ENCODE data around the gene NRARP. TPM values are rescaled to one million over a fixed set of nuclear protein-coding genes. Genes with fewer than 3 reads are reported as not detected.

Gene NRARP
- total and polyA plus RNA-seq, 2 of the 8 experiments (the other 6 are each of a cell fraction or from before 2014, with no cell fraction given), result 32.5 to 37.2 TPM

- Histone ChIP-seq H4K8ac (ENCODE audit: extremely low read depth, insufficient read depth, low read length) (peak overlapping the region; percentile 58), H3K27me3 (replicated peaks in 1 of 4; ENCODE audit: control insufficient read depth in 3 of 4, extremely low read depth in 1 of 4, insufficient read depth in 3 of 4, low read length in 3 of 4) (peaks cover 0 to 7% (median 0%) of the 10 kb centered on the region in 4 experiments; a peak in 2 of 7 replicates), H3K79me2 (ENCODE audit: control insufficient read depth in 1 of 2, insufficient read depth in 2 of 2, low read length in 2 of 2) (peaks cover 0 to 13% of the 10 kb centered on the region in 2 experiments; a peak in 2 of 4 replicates), H3K23ac (ENCODE audit: insufficient read length) (no peak overlapping the region), H3K9ac (replicated peaks in 1 of 4; ENCODE audit: extremely low read depth in 1 of 4, low read depth in 3 of 4, low read length in 3 of 4) (peak overlapping the region; percentile 0 to 75 (median 62)), H3K27ac (ENCODE audit: low read depth, low read length) (peak overlapping the region; percentile 83; the same call in 1 of the 2 replicates), H2BK15ac (ENCODE audit: low read length) (no peak overlapping the region), H3K4me1 (replicated peaks in 1 of 4; ENCODE audit: control insufficient read depth in 3 of 4, insufficient read depth in 4 of 4, low read length in 3 of 4) (peaks cover 0 to 21% (median 16%) of the 10 kb centered on the region in 4 experiments; a peak in 5 of 7 replicates), H4K20me1 (replicated peaks in 1 of 2; ENCODE audit: control insufficient read depth in 1 of 2, insufficient read depth in 2 of 2, low read length in 2 of 2) (peaks cover 0 to 4% of the 10 kb centered on the region in 2 experiments), H2BK5ac (ENCODE audit: low read depth, low read length) (no peak overlapping the region), H3K36me3 (ENCODE audit: control insufficient read depth in 2 of 4, insufficient read depth in 4 of 4, low read length in 3 of 4) (peaks cover 3 to 17% (median 12%) of the 10 kb centered on the region in 4 experiments; a peak in 6 of 8 replicates), H4K5ac (ENCODE audit: insufficient read length, low read depth, low read length) (no peak overlapping the region), H2AK5ac (ENCODE audit: low read depth, low read length) (no peak overlapping the region), H3K79me1 (ENCODE audit: low read depth, low read length) (peaks cover 9% of the 10 kb centered on the region), H4K91ac (replicated peaks; ENCODE audit: insufficient read length, low read length) (no peak overlapping the region), H2AFZ (ENCODE audit: low read length) (no peak overlapping the region), H3K23me2 (ENCODE audit: low read depth, low read length) (peaks cover 14% of the 10 kb centered on the region; the same call in 1 of the 2 replicates), H3K56ac (replicated peaks; ENCODE audit: insufficient read length, low read depth, low read length) (no peak overlapping the region), H3K14ac (ENCODE audit: insufficient read length) (no peak overlapping the region), H3K4me3 (ENCODE audit: extremely low read depth in 1 of 4, insufficient read depth in 2 of 4, low read depth in 3 of 4, low read length in 4 of 4) (peak overlapping the region; percentile 52 to 100 (median 82)), H3K18ac (ENCODE audit: extremely low read depth, low read length) (no peak overlapping the region), H2BK12ac (ENCODE audit: low read depth, low read length) (no peak overlapping the region), H3K4ac (replicated peaks; ENCODE audit: insufficient read length, low read depth, low read length) (no peak overlapping the region), H3K4me2 (ENCODE audit: insufficient read depth in 1 of 2, low read depth in 2 of 2, low read length in 2 of 2) (peak overlapping the region; percentile 80 to 92), H3K9me3 (ENCODE audit: insufficient read depth in 2 of 2, low read depth in 1 of 2, low read length in 1 of 2) (no peaks in the 10 kb centered on the region), H2BK120ac (replicated peaks; ENCODE audit: low read depth, low read length) (no peak overlapping the region), H2BK20ac (ENCODE audit: low read length) (no peak overlapping the region)
- ChIA-PET POLR2A (ENCODE audit: partially characterized antibody) (interaction anchor here (1.3 to 69.9 kb wide), 5 partner anchors 1 to 47 kb away, joined by 3 to 1462 read pairs (median 5); partner anchors contain the start of genes CYSRT1, NDOR1, NELFB and RNF208), CTCF (ENCODE audit: partially characterized antibody) (interaction anchor here (0.6 to 4.7 kb wide), 18 partner anchors 8 to 229 kb away, joined by 3 to 28 read pairs (median 4); partner anchors contain the start of genes ABCA2, RNF224 and TOR4A)
- DNase-seq (ENCODE audit: low read depth in 1 of 2, low spot score in 2 of 2) (no peak), FAIRE-seq (no peak)
- 11% methylated on average over 33 of the region's 51 CpGs; no CpG with 5 or more reads in 1 of the 2 experiments for WGBS, 2 experiments (ENCODE audit: extremely low coverage in 1 of 2, insufficient coverage in 1 of 2, insufficient read length in 1 of 2, insufficient replicate concordance in 2 of 2, low coverage in 1 of 2, low lambda C conversion rate in 2 of 2, missing lambda C conversion rate in 1 of 2)
- TF ChIP-seq KDM4A (IDR thresholded peaks at IDR 0.05; ENCODE audit: low read depth, low read length, severe bottlenecking) (peak; percentile 84), YY1 (IDR thresholded peaks at IDR 0.05; ENCODE audit: low read depth, low read length) (0 out of 2 replicates have a peak, but pooled peaks have one; percentile 66), KDM5A (IDR thresholded peaks at IDR 0.05; ENCODE audit: low read length) (peak; percentile 48), SAP30 (IDR thresholded peaks at IDR 0.05; ENCODE audit: insufficient read depth, insufficient replicate concordance, low read length) (peak; percentile 43), BRCA1 (IDR thresholded peaks at IDR 0.05; ENCODE audit: low read depth, low read length) (no peak)
Observed at GRCh38 chr9:137255448-137256114, 46.5 kb downstream of the NRARP start.
